Adipose tissue (tissue), 3 donors: ENCODE data around the gene NDST3. TPM values are rescaled to one million over a fixed set of nuclear protein-coding genes. Genes with fewer than 3 reads are reported as not detected.
"Not testable (repeated sequence)": the region's sequence is repeated elsewhere in the genome, so short reads cannot be mapped to it uniquely, and the experiment has no call there.

ENCODE experiments used
- H3K27ac ChIP-seq: one replicate; pipeline ENCODE4 v1.5.1; 2013; ENCODE audit warnings: low read depth, low read length
- WGBS, 3 donors: extraction: QIAGEN DNeasy Blood & Tissue Kit; methylation state at CpG; one replicate each; pipeline ENCODE4 v1.1.7; 2013; 5-methylcytosine and 5-hydroxymethylcytosine counted together
- polyA plus RNA-seq, 3 donors: library from polyadenylated mRNA; stranded (reverse); fragments of 200-250 nt; gene quantifications; one replicate each; pipeline ENCODE4 v1.2.3, GENCODE V29; 2013
- donor health status: healthy with polysubstance abuse.
- donor health status: Bipolar disorder and iron deficiency.
- donor health status: healthy.

NDST3 gene
- polyA plus RNA-seq, 3 donors: 0.03 to 0.11 TPM; not detected in 1

- no peak overlapping the region for H3K27ac ChIP-seq
- WGBS, 3 donors: 22 to 44% (median 27%) methylated on average over 4 of the region's 4 CpGs
Observed at GRCh38 chr4:118282692-118283091, 248.4 kb downstream of the NDST3 start.

GRCh38 chr4:118284169-118284568 lies 249.9 kb downstream of the NDST3 start:
- H3K27ac ChIP-seq: no peak overlapping the region
- WGBS, 3 donors: 54 to 70% (median 63%) methylated on average over 3 of the region's 3 CpGs

GRCh38 chr4:118285931-118286330 lies 251.6 kb downstream of the NDST3 start:
- WGBS, 3 donors: 95 to 98% (median 98%) methylated on average over 4 of the region's 4 CpGs

GRCh38 chr4:118286685-118287084 lies 252.4 kb downstream of the NDST3 start:
- 92 to 97% (median 94%) methylated on average over 3 of the region's 3 CpGs for WGBS, 3 donors
- H3K27ac ChIP-seq: no peak overlapping the region

More at GRCh38 chr4:118285931-118286330, 251.6 kb downstream of the NDST3 start:
- no peak overlapping the region for H3K27ac ChIP-seq

GRCh38 chr4:118287711-118288451 lies 253.6 kb downstream of the NDST3 start:
- 73 to 87% (median 80%) methylated on average over 2 of the region's 2 CpGs for WGBS, 3 donors
- no peak overlapping the region for H3K27ac ChIP-seq

- 26 to 63% (median 49%) methylated on average over 1 of the region's 1 CpG for WGBS, 3 donors
- no peak overlapping the region for H3K27ac ChIP-seq
Observed at GRCh38 chr4:118289794-118290193, 255.5 kb downstream of the NDST3 start.

- 79 to 88% (median 83%) methylated on average over 2 of the region's 2 CpGs for WGBS, 3 donors
- H3K27ac ChIP-seq: no peak overlapping the region
Observed at GRCh38 chr4:118290951-118291350, 256.7 kb downstream of the NDST3 start.

GRCh38 chr4:118296729-118297128 lies 262.4 kb downstream of the NDST3 start:
- no peak overlapping the region for H3K27ac ChIP-seq
- WGBS, 3 donors: 41 to 50% (median 45%) methylated on average over 1 of the region's 1 CpG

- WGBS, 3 donors: 98 to 99% (median 98%) methylated on average over 6 of the region's 6 CpGs
- H3K27ac ChIP-seq: not testable (repeated sequence)
Observed at GRCh38 chr4:118299619-118300018, 265.3 kb downstream of the NDST3 start.

GRCh38 chr4:118307643-118308042 lies 273.4 kb downstream of the NDST3 start:
- H3K27ac ChIP-seq: no peak overlapping the region
- 61 to 76% (median 63%) methylated on average over 2 of the region's 2 CpGs for WGBS, 3 donors
